T-helper 1 cell (primary cell): ENCODE measurements around the gene TRPV5.
A peak's percentile ranks its signal among the peaks of the same experiment; 100 is the strongest.

Experiments
- DNase-seq, 5 donors: peaks; one replicate each; pipeline ENCODE4 v3.0.0-alpha.2; 2012 to 2020

TRPV5 gene

DNA sequence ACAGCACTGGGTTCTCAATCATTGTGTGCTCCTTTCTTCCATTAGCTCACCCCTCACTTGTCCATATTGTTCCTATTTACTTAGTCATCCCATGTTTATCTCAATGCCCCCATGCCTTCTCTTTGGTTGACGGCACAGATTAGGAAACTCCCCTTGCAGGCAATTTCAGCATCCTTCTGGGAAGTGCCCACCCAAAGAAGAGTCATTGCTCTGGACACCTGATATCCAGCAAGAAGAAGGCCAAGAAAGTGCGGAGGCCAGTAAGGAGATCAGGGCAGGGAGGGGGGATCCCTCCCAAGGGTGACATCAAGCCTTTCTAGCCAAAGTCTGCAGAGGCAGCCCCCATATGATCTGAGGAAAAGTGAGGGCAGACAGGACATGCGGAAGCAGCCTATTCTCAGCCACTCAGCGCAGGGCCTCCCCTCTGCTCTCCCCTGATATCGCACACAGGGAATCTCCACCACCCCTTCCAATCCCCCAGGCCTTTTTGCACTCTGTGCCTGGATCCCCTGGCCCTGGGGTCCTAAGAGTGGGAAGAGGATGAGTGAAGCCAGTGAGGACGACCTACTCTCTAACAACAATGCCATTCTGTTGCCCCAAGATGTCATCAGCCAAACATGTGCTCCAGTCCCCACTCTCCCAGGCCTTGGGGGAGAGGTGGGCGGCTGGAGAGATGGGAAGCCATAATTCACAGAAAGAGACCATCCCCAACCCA, 49.8 kb downstream of the TRPV5 start:
- no peak for DNase-seq

DNA sequence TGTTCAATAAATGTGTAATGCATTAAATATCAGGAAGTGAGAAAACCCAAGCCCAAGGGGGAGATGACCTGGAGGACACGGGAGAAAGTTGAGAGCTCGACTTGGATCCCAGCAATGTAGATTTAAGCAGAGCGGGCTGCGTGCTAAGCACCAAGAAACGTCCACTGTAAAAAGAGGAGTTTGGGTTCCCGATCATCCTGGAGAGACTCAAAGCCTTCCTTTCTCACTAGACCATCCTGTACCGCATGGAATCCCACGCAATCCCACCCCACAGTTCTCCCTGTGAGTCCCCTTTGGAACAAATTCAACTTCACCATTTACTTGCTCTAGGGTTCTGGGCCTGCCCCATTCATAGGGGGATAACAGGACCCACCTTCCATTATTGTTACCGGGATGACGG, 50.4 kb downstream of the TRPV5 start:
- no peak for DNase-seq

DNA sequence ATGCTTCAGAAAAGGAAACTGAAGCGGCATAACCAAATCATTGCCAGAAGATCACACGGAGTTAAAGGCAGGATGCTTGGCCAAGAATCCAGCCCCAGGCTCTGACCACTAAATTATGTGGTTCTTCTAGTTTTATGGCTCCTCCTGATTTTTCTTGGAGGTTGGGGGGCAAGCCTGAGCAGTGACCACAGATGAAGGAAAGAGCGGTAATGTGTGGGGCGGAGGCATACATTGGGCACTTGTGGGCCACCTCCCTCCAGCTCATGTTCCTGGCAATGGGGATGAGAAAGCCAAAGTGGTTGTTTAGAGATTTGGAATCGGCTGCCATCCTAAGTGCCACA, 51.2 kb downstream of the TRPV5 start:
- DNase-seq: no peak

DNA sequence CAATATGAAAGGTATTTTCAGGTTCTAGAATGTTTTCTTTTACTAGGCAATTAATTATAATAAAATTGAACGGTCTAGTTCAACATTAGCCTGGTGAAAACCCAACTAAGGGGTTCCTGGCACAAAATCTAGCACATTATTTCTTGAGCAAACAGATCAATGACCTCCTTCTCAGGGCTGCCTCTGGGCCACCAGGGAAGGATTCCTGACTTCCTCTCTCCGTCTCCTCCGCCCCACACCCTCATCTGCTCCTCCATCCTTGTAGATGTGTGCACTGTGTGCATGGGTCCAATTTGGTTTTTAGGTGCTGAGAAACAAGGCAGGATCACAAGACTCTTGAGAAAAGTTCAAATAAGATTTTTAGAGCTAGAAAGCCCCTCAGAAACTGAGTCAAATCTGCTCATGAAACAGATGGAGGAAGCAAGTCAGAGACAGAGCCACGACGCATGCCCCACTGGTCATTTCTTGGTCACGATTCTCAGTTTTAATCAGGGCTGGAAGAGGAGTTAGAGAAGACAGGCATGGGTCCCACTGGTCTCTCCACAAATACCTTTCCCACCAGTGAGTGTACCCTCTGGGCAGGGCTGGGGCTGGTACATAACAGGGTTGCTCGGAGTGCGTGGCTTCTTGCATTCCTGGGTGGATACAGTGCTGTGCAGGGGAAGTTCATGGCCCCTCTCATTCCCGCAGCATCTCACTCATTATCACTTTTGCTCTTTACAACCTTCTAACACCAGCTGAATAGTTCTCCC, 51.8 kb downstream of the TRPV5 start:
- no peak for DNase-seq

DNA sequence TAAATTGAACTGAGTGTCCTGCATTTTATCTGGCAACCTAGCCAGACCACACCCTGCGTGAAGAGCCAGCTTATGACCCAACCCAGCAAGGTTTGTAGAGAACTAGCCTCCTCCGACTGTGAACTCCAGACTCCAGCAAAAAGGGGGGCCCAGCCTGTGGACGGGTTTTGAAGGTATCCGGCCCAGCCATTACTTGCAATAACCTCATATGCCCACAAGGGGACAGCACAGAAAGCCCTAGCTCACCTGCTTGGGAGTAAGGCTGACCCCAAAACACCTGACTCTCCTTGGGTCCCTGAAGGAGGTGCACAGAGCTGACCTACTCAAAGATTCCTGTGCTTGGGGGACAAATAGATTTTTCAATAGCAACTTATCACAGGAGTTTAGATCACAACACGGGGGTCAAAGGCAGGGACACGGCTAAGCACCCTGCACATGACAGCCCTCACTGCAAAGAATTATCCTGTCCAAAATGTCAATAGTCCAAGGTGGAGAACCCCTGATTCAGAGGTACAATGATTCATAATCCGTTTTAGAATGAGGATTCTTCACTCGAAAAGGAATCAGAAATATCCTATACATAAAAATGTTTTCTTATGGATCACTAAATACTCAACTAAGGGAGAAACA, 52.6 kb downstream of the TRPV5 start:
- peak in 4 of 5 donors; percentile 25 to 45 (median 35) for DNase-seq

DNA sequence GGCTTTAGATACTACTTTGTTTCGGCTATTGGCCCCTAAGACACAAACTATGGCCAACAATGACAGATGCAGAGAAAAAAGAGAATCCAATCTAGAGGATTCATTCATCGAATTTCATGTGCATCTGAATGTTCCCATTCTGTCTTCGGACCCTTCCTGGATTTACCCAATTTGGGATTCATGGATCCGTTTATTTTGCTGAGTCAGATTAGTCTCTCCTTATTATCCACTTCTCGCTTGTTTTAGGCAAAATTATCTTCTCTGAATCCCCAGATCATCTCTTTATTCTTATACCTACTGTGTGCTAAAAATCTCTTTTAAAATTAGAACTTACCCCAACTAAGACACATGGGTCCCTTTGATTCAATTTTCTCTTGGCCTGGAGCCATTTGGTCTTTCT, 54.5 kb downstream of the TRPV5 start:
- no peak for DNase-seq

DNA sequence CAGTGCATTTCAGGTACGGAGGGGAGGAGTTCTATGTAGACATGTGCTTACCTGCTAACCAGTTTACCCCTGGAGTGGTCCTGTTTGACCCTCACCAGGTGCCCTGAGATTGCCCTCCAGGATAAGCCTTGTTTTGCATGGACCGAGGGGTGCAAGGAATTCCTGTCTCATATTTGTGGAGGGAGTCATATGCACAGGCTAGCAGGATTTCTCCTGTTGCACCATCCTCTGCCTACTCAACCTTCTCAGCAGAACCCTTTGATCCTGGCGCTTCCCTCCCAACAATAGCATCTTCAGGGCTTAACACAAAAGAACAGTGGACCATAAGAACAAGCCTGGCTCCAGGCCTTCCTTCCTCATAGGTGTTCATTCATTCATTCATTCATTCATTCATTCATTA, 55.2 kb downstream of the TRPV5 start:
- no peak for DNase-seq

DNA sequence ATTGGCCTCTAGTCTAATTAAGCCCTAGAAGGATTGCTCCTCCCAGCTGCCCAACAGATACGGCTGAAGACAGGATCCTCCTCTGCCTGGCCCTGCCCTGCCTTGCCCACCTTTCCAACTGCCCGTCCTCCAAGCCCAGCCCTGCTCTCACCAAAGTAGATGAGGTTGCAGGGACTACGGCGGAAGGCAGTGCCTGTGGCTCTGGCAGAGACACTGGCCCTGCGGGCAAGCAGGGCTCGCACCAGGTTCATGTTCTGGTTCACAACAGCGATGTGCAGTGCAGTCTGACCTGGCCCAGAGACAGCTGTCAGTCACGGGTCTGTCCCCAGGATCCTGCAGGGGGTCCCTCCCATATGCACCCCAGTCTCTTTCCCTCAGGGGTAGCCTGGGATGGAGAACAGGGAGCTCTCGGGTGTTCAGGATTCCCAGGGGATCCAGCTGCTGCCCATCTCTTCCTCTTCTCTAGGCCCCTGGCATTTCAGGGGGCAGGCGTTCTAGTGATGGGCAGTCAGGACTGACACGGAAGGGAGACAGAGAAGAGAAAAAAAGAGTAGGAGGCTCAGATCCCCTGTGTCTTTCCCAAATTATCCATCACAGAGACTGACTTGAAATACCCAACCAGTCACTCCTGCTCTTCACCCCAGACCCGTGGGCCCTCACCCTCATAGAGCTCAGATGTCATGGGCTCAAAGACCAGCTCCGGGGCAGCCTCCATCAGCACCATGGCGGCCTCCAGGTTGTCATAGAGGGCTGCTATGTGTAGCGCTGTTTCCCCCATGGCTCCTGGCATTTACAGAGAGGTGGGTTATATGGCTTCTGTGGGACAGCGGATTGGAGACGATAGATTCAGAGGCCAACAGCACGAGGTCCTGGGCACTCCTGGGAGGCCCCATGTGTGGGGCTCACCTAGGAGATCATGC, 56.3 kb downstream of the TRPV5 start:
- no peak for DNase-seq

DNA sequence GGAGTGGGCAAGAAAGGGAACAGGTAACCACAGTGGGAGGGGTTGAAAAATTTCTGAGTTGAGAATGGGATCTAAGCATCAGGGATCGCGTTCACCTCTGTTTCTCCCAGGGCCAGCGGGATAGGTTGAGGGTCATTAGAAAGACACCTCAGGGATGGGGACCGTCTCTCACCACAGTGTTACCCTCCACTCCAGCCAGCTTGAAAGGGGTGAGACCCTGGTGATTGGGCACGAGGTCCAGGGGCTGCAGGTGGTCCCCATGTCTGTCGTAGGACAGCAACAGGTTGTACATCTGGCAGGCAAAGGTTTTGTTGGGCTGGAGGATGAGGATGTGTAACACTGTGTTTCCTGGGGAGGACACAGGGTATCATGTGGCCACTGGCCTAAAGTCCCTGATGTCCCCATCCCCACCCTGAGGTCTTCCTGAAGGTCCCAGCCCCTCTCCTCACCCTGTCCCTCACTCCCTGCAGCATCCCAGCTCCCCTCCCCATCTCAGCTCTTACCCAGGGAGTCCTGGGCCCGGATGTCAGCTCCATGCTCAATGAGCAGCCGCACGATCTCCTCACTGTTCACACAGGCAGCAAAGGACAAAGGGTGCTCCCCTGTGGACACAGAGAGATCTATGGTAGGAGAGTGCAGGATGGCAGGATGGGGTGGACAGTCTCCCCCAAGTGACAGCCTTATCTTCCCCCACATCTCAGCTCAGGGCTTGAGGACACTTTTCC, 57.1 kb downstream of the TRPV5 start:
- no peak for DNase-seq

DNA sequence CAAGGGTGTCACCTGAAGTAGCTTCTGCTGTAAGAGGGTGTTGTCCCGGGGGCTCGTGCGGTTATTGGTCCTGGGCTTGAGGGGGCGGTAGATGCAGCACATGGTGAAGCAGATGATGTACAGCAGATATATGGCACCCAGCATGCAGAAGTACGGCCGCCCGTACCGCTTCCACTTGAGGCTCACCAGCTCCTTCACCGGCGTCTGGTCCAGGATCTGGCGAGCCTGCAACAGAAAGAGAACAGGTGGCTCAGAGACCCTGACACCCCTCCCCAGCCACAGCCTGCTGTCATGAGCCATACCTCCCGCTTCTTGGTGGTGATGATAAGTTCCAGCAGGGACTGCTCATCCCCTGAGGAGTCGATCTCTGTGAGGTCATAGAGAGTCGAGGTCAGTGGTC, 58.1 kb downstream of the TRPV5 start:
- no peak for DNase-seq

DNA sequence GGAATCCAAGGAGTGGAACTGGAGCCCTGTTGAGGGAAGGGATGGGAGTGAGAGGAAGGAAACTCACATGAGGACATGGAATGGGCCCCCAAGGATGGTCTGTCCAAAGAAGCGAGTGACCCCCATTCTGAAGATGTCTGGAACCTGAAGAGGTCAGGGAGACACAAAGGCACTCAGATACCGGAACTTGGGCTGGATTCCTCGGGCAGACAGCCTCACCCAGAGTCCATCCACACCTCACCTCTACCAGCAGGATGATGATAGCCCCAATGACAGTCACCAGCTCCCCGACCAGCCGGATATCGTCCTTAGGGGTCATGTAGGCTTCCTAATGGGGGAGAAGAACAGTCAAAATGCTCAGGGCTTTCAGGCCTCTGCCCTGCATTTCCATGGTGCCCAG, 58.7 kb downstream of the TRPV5 start:
- DNase-seq: no peak

DNA sequence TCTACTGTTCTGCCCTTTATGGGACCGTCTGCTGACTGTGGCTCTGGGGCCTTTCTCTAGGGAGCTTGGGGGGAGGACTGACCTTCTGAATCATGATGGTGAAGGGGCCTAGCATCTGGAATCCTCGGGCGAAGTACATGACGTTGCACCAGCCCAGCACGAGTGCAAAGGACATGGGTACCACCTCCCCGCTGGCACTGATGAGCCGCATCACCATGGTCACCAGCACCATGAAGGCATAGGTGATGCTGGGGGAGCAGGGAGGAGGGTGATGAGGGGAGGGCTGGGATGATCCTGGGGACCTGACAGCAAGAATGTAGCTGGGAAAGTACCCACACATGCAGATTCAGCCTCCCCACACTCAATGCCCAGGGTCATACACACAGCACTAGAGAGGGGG, 59.1 kb downstream of the TRPV5 start:
- DNase-seq: no peak

DNA sequence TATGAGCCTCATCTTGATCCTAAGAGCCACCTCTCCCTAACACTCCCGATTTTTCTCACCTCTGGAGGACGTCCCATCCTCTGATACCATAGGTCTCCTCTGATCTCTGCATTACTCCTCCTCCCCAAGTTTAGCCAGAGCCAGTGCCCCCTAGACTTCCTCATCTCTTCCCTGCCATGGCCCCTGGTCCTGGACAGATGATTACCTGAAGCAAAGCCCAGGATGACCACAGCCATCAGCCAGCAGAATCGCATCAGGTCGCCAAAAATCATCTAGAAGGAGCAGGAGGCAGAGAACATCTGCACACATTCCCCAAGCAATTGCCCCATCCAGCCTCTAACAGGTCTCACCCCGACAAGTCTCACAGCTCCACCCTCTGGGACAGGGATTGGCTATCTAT, 59.7 kb downstream of the TRPV5 start:
- DNase-seq: no peak

DNA sequence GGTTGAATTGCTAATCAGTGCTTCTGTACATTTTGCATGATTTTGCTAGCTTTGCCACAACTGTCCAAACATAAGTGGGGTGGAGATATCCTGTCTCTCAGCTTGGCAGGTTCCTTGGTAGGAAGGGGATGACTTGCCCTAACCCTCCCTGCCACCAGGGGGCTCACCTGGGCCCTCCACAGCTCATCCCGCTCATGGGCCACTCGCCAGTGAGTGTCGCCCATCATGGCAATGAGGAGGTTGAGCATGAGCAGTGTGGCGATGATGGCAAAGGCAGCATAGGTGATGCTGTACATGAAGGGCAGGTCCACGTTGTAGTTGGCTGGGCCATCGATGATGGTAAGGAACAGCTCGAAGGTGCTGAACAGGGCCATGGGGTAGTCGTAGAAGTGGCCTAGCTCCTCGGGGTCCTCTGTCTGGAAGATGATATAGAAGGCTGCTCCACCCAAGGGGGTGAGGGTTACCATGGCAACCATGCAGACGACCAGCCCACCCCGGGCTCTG, 60.2 kb downstream of the TRPV5 start:
- peak in 1 of 5 donors; percentile 19 for DNase-seq

DNA sequence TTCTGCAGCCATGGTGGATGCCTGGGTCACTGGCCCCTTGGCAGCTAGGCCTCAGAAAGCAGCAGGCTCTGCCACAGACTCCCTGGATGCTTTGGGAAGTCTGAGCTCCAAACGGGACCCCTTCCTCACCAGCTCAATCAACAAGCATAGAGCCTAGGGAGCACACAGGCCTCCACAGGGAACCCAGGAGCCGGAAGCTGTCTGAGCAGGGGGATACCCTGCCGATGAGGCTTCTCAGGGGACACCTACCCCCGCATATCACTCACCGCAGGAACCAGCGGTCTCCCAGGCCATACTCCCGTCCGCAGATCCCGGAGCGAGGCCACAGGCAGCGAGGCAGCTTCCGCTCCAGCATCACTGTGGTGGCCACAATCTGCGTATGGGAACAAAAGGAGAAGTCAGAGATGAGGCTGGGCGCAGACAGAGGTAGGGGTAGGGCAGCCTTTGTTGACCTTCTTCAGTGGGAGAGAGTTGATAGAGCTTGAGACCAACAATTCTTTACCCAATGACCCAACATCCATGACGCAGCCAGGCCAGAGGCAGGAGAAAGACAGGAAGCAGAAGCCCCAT, 61.4 kb downstream of the TRPV5 start:
- DNase-seq: no peak

DNA sequence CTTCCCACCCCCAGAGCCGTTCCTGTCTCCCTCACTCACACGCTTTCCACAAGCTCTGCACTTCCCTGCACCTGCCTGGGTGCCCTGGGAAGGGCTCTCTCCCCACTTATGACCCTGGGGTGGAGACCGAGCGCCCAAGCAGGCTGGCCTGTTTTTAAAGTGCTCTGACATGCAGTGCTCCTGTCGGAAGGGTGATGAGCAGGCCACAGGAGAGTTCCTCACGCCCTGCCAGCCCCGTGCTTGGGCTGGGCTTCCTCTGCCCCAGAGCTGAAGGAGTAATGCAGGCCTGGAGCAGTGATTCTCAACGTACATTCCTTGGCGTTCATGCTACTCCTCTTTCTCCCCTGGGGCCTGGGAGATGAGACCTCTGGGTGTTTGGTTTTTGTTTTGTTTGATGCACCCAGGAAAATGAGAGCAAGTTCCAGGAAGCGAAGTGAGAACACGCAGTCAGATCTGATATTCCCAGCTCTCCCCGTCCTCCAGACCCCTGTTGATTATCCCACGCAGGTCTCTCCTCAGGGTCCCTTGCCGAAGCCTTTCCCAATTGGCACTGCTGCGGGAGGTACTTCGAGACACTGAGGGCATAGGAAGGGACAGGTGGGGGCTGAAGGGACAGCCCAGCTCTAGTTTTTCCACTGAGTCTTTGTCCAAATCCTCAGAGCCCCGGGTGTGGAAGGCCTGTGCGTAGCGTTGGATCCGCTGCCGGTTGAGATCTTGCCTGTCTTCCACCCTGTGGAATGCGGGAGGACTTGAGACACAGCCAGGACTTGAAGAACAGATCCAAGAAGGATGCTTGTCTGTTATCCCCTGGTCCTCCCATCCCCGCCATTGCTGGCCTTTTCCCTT, 62.1 kb downstream of the TRPV5 start:
- DNase-seq: no peak

DNA sequence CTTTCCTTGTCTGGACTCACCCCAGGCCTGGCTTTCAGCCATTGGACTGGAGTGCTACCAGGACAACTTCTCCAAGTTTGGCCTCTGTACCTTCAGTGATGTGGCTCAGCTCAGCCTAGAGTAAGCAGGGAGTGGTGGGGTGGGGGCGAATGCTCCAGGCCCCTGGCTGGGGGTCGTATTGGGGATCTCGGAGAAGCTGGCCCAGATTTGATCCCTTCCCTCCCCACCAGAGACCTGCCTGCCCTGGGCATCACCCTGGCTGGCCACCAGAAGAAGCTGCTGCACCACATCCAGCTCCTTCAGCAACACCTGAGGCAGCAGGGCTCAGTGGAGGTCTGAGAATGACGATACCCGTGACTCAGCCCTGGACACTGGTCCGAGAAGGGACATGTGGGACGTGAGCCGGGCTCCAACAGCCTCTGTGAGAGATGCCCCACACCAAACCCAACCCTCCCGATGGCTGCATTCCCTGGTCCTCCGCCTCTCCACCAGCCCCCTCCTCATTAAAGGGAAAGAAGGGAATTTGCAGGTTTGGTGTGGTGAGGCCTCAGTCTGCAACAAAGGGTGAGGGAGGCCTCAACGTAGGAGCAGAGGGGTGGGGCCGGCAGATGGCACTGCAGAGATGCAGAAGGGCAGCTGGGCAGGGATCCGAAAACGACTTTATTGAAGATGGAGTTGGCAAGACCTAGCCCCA, 62.8 kb downstream of the TRPV5 start:
- DNase-seq: no peak

DNA sequence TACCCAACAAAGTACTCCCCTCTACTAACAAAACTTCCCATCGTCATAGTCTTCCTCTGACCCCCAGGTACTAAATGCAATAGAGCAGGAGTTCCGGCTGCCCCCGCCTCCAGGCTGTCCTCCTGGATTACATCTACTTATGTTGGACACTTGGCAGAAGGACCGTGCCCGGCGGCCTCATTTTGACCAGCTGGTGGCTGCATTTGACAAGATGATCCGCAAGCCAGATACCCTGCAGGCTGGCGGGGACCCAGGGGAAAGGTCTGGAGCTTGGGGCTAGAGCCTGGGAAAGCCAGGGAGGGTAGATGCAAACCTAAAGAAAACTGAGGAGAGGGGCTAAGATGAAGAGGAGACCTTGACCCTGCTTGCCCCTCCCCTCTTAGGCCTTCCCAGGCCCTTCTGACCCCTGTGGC, 63.4 kb downstream of the TRPV5 start:
- no peak for DNase-seq

DNA sequence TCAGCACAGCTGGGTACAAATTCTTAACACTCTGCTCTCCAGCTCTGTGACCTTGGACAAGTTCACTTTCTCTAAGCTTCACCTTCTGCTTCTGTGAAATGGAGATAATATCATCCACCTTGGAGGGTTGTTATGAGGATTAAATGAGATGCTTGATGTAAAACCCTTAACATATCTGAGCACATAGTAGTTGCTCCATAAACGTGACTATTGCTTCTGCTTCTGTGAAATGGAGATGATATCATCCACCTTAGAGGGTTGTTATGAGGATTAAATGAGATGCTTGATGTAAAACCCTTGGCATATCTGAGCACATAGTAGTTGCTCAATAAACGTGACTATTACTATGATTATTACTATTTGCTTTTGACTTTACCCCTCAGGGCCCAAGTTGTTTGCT, 64.1 kb downstream of the TRPV5 start:
- no peak for DNase-seq

DNA sequence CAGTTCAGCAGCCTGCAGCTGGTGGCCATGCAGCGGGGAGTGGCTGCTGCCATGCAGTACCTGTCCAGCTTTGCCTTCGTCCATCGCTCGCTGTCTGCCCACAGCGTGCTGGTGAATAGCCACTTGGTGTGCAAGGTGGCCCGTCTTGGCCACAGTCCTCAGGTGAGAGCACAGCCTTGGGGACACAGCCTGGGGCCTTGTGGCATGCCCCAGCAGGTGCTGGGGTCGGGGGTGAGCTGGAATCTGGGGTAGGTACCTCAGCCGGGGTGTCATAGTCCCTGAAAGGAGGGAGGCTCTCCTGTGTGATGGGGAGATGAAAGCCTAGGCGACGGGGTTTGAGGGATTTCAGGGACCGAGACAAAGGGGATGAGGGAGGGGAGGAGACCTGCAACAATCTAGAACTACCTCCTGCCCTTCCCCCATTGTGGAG, 64.5 kb downstream of the TRPV5 start:
- DNase-seq: no peak
